Thoracic aorta (tissue), 2 donors: ENCODE results near the gene ARAF. TPM values are rescaled to one million over a fixed set of nuclear protein-coding genes. Genes with fewer than 3 reads are reported as not detected.

Experiments used
- ATAC-seq: fragments of 150-250 bp; one replicate; pipeline ENCODE4 v1.8.0; 2017; ENCODE audit warnings: low read depth; ENCODE audit not compliant: insufficient number of reproducible peaks, low FRiP score
- DNase-seq: peaks from one replicate; pipeline ENCODE4 v3.0.0-alpha.2; 2020; ENCODE audit warnings: low spot score
- H3K27ac ChIP-seq, 2 donors: fragments of 200-600 bp; sonication (generic); 1 replicate in 1 of 2; 2 replicates in 1 of 2; pipeline ENCODE4 v1.5.1; 2016; ENCODE audit warnings: mild to moderate bottlenecking in 2 of 2, moderate library complexity in 2 of 2
- H3K27me3 ChIP-seq: fragments of 200-600 bp; sonication (generic); replicated peaks from 2 replicates; pipeline ENCODE4 v1.6.0; 2016; ENCODE audit warnings: mild to moderate bottlenecking; ENCODE audit not compliant: insufficient read depth
- H3K36me3 ChIP-seq: fragments of 200-600 bp; sonication (generic); one replicate; pipeline ENCODE4 v1.5.1; 2016
- H3K4me1 ChIP-seq, 2 donors: fragments of 200-600 bp; sonication (generic); 1 replicate in 1 of 2; 2 replicates in 1 of 2; pipeline versions ENCODE4 v1.5.1 to v1.6.0; 2016; ENCODE audit warnings: low read depth in 2 of 2, mild to moderate bottlenecking in 1 of 2; ENCODE audit not compliant: control insufficient read depth in 1 of 2
- H3K4me3 ChIP-seq: fragments of 200-600 bp; sonication (generic); 2 replicates; pipeline ENCODE4 v1.5.1; 2016; ENCODE audit warnings: mild to moderate bottlenecking
- H3K9me3 ChIP-seq: fragments of 200-600 bp; sonication (generic); 2 replicates; pipeline ENCODE4 v1.5.1; 2016
- total RNA-seq, 2 donors: library from RNA; depleted of rRNA; stranded (reverse); fragments of >200 nt; gene quantifications; one replicate each; pipeline versions ENCODE4 v1.1.0 to v1.2.3, GENCODE V29; 2016
- TF ChIP-seq, protein P1 (sequence below): fragments of 200-600 bp; sonication (generic); IDR thresholded peaks from one replicate; pipeline ENCODE4 v1.5.1; 2019; ENCODE audit warnings: antibody characterized with exemption

ARAF gene
- total RNA-seq, 2 donors from 2014 or later, result 44.5 to 52.3 TPM

DNA sequence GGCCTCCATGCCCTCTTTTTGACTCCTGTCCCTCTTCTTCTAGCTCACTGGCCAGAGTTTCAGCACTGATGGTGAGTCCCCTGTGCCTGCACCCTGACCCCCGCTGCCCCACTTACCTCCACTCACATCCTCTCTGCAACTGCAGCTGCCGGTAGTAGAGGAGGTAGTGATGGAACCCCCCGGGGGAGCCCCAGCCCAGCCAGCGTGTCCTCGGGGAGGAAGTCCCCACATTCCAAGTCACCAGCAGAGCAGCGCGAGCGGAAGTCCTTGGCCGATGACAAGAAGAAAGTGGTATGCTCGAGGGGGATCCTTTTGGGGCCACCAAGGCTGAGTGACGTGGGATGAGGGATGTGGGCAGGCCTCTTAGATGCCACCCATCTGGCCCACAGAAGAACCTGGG is 5.8 kb downstream of the ARAF start:
- Histone ChIP-seq H3K9me3 (no peaks in the 10 kb centered on the region), H3K27ac (no peak overlapping the region), H3K36me3 (peaks cover 16% of the 10 kb centered on the region), H3K4me3 (no peak overlapping the region), H3K4me1 (peaks cover 3 to 19% of the 10 kb centered on the region in 2 donors), H3K27me3 (no peaks in the 10 kb centered on the region)
- ATAC-seq, result no peak
- TF ChIP-seq, protein P1, sequence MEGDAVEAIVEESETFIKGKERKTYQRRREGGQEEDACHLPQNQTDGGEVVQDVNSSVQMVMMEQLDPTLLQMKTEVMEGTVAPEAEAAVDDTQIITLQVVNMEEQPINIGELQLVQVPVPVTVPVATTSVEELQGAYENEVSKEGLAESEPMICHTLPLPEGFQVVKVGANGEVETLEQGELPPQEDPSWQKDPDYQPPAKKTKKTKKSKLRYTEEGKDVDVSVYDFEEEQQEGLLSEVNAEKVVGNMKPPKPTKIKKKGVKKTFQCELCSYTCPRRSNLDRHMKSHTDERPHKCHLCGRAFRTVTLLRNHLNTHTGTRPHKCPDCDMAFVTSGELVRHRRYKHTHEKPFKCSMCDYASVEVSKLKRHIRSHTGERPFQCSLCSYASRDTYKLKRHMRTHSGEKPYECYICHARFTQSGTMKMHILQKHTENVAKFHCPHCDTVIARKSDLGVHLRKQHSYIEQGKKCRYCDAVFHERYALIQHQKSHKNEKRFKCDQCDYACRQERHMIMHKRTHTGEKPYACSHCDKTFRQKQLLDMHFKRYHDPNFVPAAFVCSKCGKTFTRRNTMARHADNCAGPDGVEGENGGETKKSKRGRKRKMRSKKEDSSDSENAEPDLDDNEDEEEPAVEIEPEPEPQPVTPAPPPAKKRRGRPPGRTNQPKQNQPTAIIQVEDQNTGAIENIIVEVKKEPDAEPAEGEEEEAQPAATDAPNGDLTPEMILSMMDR, result no peak
- DNase-seq, result no peak

DNA sequence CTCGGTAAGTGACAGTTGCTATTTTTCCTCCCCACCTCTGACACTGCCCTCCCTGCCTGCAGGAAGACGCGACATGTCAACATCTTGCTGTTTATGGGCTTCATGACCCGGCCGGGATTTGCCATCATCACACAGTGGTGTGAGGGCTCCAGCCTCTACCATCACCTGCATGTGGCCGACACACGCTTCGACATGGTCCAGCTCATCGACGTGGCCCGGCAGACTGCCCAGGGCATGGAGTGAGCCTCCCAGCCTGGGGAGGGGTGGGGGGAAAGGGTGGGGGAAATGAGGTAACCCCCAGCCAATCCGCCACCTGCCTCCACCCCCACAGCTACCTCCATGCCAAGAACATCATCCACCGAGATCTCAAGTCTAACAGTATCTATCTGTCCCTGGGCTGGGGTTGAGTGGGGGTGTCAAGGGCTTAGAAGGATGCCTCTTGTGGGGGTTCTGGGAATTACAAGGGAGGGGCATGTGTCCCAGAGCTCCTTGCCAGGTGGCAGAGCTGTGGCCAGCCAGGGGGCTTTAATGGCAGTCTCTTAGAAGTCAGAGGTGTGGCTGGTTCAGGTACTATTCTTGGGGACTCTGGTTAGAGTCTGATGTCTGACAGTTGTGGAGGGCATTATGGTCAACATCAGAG is 7.8 kb downstream of the ARAF start:
- H3K4me1 ChIP-seq, result peaks cover 0 to 9% of the 10 kb centered on the region in 2 donors
- no peaks in the 10 kb centered on the region for H3K9me3 ChIP-seq
- H3K36me3 ChIP-seq, result peaks cover 16% of the 10 kb centered on the region
- DNase-seq (no peak), ATAC-seq (no peak)
- H3K4me3 ChIP-seq, result no peak overlapping the region
- no peaks in the 10 kb centered on the region for H3K27me3 ChIP-seq
- no peak overlapping the region for H3K27ac ChIP-seq
- TF ChIP-seq, protein P1, result peak; percentile 30

DNA sequence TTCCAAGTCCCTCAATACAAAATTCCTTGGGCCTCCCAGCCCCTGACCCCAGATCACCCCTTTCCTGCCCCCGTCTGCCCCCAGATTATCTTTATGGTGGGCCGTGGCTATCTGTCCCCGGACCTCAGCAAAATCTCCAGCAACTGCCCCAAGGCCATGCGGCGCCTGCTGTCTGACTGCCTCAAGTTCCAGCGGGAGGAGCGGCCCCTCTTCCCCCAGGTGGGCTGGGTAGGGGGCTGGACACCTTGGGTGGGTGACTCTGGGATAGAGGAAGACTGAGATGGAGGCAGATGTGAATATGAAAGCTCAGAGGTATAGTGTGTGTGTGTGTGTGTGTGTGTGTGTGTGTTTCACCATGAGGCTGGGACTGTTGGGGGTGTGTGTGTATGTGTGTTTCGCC is 9.8 kb downstream of the ARAF start:
- Histone ChIP-seq H3K36me3 (peaks cover 11% of the 10 kb centered on the region), H3K27ac (no peak overlapping the region), H3K9me3 (no peaks in the 10 kb centered on the region), H3K27me3 (no peaks in the 10 kb centered on the region), H3K4me3 (no peak overlapping the region), H3K4me1 (peaks cover 0 to 11% of the 10 kb centered on the region in 2 donors)
- TF ChIP-seq, protein P1, result no peak
- ATAC-seq, result no peak
- no peak for DNase-seq

DNA sequence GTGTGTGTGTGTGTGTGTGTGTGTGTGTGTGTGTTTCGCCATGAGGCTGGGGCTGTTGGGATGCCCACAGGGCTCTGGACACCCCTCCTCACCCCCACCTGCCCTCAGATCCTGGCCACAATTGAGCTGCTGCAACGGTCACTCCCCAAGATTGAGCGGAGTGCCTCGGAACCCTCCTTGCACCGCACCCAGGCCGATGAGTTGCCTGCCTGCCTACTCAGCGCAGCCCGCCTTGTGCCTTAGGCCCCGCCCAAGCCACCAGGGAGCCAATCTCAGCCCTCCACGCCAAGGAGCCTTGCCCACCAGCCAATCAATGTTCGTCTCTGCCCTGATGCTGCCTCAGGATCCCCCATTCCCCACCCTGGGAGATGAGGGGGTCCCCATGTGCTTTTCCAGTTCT is 10.2 kb downstream of the ARAF start:
- H3K27ac ChIP-seq, result no peak overlapping the region
- TF ChIP-seq, protein P1, result no peak
- ATAC-seq (no peak), DNase-seq (no peak)
- peaks cover 11% of the 10 kb centered on the region for H3K36me3 ChIP-seq
- no peaks in the 10 kb centered on the region for H3K9me3 ChIP-seq
- H3K27me3 ChIP-seq, result no peaks in the 10 kb centered on the region
- H3K4me3 ChIP-seq, result no peak overlapping the region
- peaks cover 0 to 11% of the 10 kb centered on the region in 2 donors for H3K4me1 ChIP-seq

DNA sequence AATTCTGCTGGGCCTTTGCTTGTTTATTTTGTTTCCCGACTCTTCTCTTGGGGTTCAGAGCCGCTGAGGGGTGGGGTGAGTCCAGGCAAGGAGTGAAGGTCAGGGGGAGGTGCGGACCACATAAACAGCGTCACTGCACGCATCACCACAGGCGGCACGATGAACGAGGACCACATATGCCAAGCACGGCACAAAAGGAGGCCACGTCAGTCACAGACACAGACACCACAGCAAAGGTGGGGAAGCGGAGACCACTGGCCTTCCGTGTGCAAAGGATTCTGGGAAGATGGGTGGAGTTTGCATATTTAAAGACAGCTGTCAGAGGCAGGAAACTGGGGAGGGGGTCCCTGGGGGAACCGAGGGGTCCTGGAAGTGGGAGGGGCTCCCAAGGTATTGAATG is 10.9 kb downstream of the ARAF start:
- Histone ChIP-seq H3K27me3 (no peaks in the 10 kb centered on the region), H3K36me3 (peaks cover 11% of the 10 kb centered on the region), H3K4me3 (no peak overlapping the region), H3K4me1 (peaks cover 0 to 11% of the 10 kb centered on the region in 2 donors), H3K9me3 (no peaks in the 10 kb centered on the region), H3K27ac (no peak overlapping the region)
- DNase-seq (no peak), ATAC-seq (no peak)
- TF ChIP-seq, protein P1, result no peak
